ENCODE data around the gene PRSS53.
"Not testable (repeated sequence)": the region's sequence is repeated elsewhere in the genome, so short reads cannot be mapped to it uniquely, and the experiment has no call there.

PRSS53 gene

GRCh38 chr16:31117384-31118222 is 28.9 kb upstream of the PRSS53 start, which contains the start of gene KAT8:
TSS of gene KAT8 (plus strand) at chr16:31117664. CDS start at chr16:31117682, 18 bp downstream.
- DNase-seq = peak; percentile 94 to 95

- DNase-seq = no peak
Observed at GRCh38 chr16:31114468-31114867, 25.7 kb upstream of the PRSS53 start.

- no peak for DNase-seq
Observed at GRCh38 chr16:31113121-31114120, 24.7 kb upstream of the PRSS53 start.

GRCh38 chr16:31112711-31113110 is 24.0 kb upstream of the PRSS53 start:
- DNase-seq = no peak

GRCh38 chr16:31111881-31112466 is 23.2 kb upstream of the PRSS53 start:
- DNase-seq = no peak

DNA sequence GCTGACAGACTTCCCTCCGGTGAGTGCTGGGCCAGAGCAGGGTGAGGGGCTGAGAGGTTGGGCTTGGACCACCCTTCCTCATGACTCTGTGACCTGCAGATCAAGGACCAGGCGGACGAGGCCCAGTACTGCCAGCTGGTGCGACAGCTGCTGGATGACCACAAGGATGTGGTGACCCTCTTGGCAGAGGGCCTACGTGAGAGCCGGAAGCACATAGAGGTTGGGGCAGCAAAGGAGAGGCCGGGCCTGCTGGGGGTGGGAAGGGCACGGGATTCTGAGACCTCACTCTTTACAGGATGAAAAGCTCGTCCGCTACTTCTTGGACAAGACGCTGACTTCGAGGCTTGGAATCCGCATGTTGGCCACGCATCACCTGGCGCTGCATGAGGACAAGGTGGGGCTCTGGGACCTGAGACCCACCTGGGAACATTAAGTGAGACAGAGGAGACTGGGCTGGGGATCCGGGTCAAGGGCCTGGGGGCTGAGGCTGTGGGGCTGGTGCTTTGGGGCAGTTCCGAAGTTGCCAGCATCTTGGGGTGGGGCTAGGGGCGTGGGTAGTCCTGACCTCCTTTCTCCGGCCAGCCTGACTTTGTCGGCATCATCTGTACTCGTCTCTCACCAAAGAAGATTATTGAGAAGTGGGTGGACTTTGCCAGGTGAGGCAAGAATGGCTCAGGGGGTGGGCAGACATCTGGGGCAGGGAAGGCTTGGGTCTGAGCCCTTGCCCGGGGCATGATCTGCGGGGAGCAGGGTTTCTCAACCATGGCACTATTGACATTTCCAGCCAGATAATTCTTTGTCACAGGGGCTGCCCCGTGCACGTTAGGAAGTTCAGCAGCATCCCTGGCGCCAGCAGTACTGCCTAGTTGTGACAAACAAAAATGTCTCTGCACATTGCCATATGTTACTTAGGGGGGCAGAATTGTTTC is 21.6 kb upstream of the PRSS53 start:
- DNase-seq = no peak

GRCh38 chr16:31109622-31110021 is 20.9 kb upstream of the PRSS53 start:
- no peak for DNase-seq

- DNase-seq = no peak
Observed at GRCh38 chr16:31108794-31109558, 20.2 kb upstream of the PRSS53 start.

DNA sequence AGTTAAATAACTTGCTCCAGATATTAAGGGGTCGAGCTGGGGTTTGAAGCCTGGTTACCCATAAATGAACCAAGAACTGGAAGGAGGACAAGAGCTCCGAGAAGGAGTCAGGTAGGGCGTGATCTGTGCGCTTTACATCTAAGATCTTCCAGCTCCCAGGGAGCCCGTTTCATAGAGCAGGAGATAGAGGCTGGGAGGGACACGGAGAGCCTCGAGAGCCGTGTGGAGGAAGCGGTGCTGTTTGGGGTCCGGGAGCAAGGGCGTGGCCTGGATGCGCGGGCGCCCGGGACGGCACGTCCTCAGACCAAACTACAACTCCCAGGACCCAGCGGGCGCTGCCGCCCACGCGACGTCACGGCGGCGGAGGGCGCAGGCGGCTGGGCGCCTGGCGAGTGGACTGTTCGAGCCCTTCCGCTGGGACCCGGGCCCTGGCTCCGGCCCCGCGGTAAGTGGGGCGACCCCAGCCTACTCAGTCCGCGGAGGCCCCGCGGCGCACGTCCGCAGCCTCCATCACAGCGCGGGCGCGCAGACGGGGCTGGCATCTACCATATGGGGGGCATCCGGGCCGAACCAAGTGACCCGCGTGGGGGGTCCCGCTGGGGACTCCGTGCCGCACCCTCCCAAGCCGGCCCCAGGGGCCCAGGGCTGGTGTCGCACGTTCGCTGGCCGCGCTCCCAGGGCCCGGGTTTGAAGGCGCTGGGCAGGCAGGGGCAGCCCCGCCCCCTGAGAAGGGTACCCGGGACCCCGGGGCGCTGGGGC is 19.5 kb upstream of the PRSS53 start, which contains the start of gene BCKDK:
BCKDK (plus strand) TSS at position 352 of the 759 bp plus-strand sequence. CDS start 838 bp downstream, outside the sequence.
- DNase-seq = peak; percentile 37 to 63

GRCh38 chr16:31107465-31107867 is 18.7 kb upstream of the PRSS53 start:
- DNase-seq = no peak

GRCh38 chr16:31106509-31107464 is 18.0 kb upstream of the PRSS53 start:
- DNase-seq = no peak

GRCh38 chr16:31105677-31106213 is 17.0 kb upstream of the PRSS53 start:
- DNase-seq = no peak

- DNase-seq = not testable (repeated sequence)
Observed at GRCh38 chr16:31100876-31101641, 12.3 kb upstream of the PRSS53 start.

GRCh38 chr16:31099860-31100638 is 11.3 kb upstream of the PRSS53 start:
- DNase-seq = no peak

- peak; percentile 95 for DNase-seq
Observed at GRCh38 chr16:31094424-31095120, 5.8 kb upstream of the PRSS53 start, which contains the start of gene VKORC1. TSS of gene VKORC1 (minus strand) at chr16:31094797. CDS start at chr16:31094729, 68 bp downstream.

- no peak for DNase-seq
Observed at GRCh38 chr16:31094088-31094423, 5.3 kb upstream of the PRSS53 start.
